ENCODE measurements around the gene EGFL8.

EGFL8 gene

DNA sequence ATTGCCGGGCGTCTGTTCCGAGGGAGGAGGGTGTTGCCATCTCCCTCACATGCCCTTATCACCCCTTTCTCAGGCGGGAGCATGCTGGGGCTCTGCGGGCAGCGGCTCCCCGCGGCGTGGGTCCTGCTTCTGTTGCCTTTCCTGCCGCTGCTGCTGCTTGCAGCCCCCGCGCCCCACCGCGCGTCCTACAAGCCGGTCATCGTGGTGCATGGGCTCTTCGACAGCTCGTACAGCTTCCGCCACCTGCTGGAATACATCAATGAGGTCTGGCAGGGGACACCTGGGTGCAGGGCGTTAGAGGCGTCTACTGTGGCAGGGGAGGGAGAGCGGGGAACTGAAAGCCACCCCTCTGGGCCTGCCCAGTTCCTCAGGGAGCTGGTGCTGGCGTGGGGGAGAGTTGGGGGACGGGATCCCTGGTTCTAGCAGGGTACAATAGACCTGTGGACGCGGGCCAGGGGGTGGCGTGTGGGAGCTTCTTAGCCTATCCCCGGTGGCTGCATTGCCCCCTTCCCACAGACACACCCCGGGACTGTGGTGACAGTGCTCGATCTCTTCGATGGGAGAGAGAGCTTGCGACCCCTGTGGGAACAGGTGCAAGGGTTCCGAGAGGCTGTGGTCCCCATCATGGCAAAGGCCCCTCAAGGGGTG is 9.8 kb upstream of the EGFL8 start:
- Histone ChIP-seq H3K9me3 (ENCODE audit: insufficient read depth, low read depth, low read length) (no peaks in the 10 kb centered on the region), H3K4me3 (ENCODE audit: low read length) (peak overlapping the region; percentile 94), H3K9ac (ENCODE audit: low read depth, low read length) (peak overlapping the region; percentile 92; the same call in 1 of the 2 replicates), H3K36me3 (ENCODE audit: insufficient read depth, low read depth, low read length) (peaks cover 32% of the 10 kb centered on the region), H3K27me3 (ENCODE audit: insufficient read depth, low read length) (peaks cover 33% of the 10 kb centered on the region), H3K4me1 (ENCODE audit: insufficient read depth, low read length) (peaks cover 18% of the 10 kb centered on the region), H3K27ac (ENCODE audit: low read length) (no peak overlapping the region)

DNA sequence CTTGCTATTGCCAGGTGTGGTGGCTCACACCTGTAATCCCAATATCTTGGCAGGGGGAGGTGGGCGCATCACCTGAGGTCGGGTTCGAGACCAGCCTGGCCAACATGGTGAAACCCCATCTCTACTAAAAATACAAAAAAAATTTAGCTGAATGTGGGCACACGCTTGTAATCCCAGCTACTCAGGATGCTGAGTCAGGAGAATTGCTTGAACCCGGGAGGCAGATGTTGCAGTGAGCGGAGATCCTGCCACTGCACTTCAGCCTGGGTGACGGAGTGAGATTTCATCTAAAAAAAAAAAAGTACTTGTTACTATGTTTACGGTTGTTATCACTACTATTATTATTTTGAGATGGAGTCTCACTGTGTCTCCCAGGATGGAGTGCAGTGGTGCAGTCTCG is 7.5 kb upstream of the EGFL8 start:
- Histone ChIP-seq H3K27me3 (ENCODE audit: insufficient read depth, low read length) (peaks cover 14% of the 10 kb centered on the region), H3K9ac (ENCODE audit: low read depth, low read length) (no peak overlapping the region), H3K27ac (ENCODE audit: low read length) (no peak overlapping the region), H3K36me3 (ENCODE audit: insufficient read depth, low read depth, low read length) (peaks cover 32% of the 10 kb centered on the region), H3K9me3 (ENCODE audit: insufficient read depth, low read depth, low read length) (no peaks in the 10 kb centered on the region), H3K4me3 (ENCODE audit: low read length) (no peak overlapping the region), H3K4me1 (ENCODE audit: insufficient read depth, low read length) (peaks cover 13% of the 10 kb centered on the region; the same call in 1 of the 2 replicates)

DNA sequence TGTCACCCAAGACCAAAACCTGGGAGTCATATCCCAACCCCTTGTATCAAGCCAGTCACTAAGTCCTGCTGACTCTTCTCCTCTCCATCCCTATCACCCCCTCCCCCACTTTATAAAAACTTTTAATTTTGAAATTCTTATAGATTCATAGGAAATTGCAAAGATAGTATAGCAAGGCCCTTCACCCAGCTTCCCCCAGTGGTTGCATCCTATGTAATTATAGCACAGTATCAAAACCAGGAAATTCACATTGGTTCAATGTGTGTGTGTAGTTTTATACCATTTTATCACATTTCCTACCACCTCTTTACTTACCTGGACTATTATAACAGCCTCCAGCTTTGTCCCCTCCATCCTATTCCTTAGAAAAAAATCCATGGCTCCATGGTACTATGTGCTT is 6.3 kb upstream of the EGFL8 start:
- Histone ChIP-seq H3K9ac (ENCODE audit: low read depth, low read length) (no peak overlapping the region), H3K4me1 (ENCODE audit: insufficient read depth, low read length) (peaks cover 2% of the 10 kb centered on the region; the same call in 1 of the 2 replicates), H3K27ac (ENCODE audit: low read length) (no peak overlapping the region), H3K4me3 (ENCODE audit: low read length) (no peak overlapping the region), H3K36me3 (ENCODE audit: insufficient read depth, low read depth, low read length) (peaks cover 39% of the 10 kb centered on the region), H3K27me3 (ENCODE audit: insufficient read depth, low read length) (peaks cover 2% of the 10 kb centered on the region; the same call in 1 of the 2 replicates), H3K9me3 (ENCODE audit: insufficient read depth, low read depth, low read length) (no peaks in the 10 kb centered on the region)

DNA sequence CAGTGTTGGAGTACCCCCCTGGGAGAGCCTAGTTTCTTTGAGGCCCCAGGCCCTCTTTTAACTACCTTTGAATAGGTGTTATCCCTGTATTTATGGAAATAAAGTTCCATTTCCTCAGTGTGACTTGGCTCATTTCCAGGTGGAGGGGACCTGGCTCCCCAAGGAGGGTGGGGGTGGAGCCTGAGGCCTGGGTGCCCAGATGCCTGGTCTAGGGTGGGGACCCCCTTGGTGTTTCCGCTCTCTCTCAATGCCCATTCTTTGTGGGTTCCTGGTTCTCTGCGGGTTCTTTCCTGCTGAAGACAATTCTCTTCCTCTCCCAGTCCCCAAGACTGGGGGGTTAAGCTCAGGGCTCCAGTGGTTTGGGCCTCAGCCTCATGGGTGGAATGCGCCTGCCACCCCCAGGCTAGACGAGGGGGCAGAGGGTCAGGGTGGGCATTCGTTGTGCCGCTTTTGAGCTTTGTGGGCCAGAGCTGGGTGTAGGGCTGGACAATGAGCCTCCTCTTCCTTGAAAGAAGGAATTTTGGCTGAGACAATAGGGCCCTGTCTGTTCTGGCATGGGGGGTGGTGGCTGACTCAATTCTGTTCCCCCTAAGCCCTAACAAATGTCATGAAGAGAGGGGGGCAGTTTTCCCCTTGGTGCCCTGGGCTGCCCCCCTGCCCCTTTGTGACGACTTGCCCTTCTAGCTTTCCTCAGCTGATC is 686 bp upstream of the EGFL8 start:
- peaks cover 30% of the 10 kb centered on the region for H3K36me3 ChIP-seq (ENCODE audit: insufficient read depth, low read depth, low read length)
- no peak overlapping the region for H3K9ac ChIP-seq (ENCODE audit: low read depth, low read length)

DNA sequence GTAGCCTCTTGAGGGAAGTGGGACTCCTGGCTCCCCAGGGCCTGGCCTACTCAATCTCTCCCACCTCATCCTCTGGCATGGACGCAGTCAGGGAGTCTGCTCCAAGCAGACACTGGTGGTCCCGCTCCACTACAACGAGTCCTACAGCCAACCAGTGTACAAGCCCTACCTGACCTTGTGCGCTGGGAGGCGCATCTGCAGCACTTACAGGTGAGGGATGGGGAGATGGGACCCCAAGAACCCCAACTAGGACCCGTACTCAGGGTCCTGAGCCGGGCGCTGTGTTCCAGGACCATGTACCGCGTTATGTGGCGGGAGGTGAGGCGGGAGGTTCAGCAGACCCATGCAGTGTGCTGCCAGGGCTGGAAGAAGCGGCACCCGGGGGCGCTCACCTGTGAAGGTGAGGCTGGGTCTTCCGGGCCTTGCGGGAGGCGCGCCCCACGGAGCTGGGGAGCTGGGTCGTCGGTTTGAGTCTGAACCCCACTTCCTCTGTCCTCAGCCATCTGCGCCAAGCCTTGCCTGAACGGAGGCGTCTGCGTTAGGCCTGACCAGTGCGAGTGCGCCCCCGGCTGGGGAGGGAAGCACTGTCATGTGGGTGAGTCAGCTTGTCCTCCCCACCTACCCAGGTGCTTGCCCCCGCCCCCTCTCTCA is 2.1 kb downstream of the EGFL8 start:
- no peak overlapping the region for H3K9ac ChIP-seq (ENCODE audit: low read depth, low read length)
- peaks cover 55% of the 10 kb centered on the region for H3K36me3 ChIP-seq (ENCODE audit: insufficient read depth, low read depth, low read length)
- H3K4me1 ChIP-seq (ENCODE audit: insufficient read depth, low read length) = no peaks in the 10 kb centered on the region
- no peak overlapping the region for H3K27ac ChIP-seq (ENCODE audit: low read length)
- no peak overlapping the region for H3K4me3 ChIP-seq (ENCODE audit: low read length)
- no peaks in the 10 kb centered on the region for H3K9me3 ChIP-seq (ENCODE audit: insufficient read depth, low read depth, low read length)
- no peaks in the 10 kb centered on the region for H3K27me3 ChIP-seq (ENCODE audit: insufficient read depth, low read length)

More for the DNA sequence above, 686 bp upstream of the EGFL8 start:
- Histone ChIP-seq H3K4me1 (ENCODE audit: insufficient read depth, low read length) (no peaks in the 10 kb centered on the region), H3K9me3 (ENCODE audit: insufficient read depth, low read depth, low read length) (no peaks in the 10 kb centered on the region), H3K27me3 (ENCODE audit: insufficient read depth, low read length) (no peaks in the 10 kb centered on the region), H3K4me3 (ENCODE audit: low read length) (no peak overlapping the region), H3K27ac (ENCODE audit: low read length) (no peak overlapping the region)

DNA sequence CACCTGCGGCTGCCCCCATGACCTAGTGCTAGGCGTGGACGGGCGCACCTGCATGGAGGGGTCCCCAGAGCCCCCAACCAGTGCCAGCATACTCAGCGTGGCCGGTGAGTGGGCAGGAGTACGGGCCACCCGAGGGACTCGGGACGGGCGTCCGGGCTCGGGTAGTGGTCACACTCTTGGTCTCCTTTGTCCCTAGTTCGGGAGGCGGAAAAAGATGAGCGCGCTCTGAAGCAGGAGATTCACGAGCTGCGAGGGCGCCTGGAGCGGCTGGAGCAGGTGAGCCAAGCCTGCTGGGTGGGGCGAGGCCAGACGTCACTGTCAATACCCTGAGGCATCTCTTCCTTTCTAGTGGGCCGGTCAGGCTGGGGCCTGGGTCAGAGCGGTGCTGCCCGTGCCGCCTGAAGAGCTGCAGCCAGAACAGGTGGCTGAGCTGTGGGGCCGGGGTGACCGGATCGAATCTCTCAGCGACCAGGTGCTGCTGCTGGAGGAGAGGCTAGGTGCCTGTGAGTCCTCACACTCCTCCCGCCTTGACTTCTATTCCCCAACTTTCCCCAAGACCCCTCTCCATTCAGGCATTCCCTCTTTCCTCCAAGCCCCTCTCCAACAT is 2.9 kb downstream of the EGFL8 start:
- H3K36me3 ChIP-seq (ENCODE audit: insufficient read depth, low read depth, low read length) = peaks cover 56% of the 10 kb centered on the region
- H3K9me3 ChIP-seq (ENCODE audit: insufficient read depth, low read depth, low read length) = no peaks in the 10 kb centered on the region
- H3K27ac ChIP-seq (ENCODE audit: low read length) = no peak overlapping the region
- H3K4me3 ChIP-seq (ENCODE audit: low read length) = no peak overlapping the region
- no peaks in the 10 kb centered on the region for H3K27me3 ChIP-seq (ENCODE audit: insufficient read depth, low read length)
- H3K9ac ChIP-seq (ENCODE audit: low read depth, low read length) = no peak overlapping the region
- H3K4me1 ChIP-seq (ENCODE audit: insufficient read depth, low read length) = no peaks in the 10 kb centered on the region

DNA sequence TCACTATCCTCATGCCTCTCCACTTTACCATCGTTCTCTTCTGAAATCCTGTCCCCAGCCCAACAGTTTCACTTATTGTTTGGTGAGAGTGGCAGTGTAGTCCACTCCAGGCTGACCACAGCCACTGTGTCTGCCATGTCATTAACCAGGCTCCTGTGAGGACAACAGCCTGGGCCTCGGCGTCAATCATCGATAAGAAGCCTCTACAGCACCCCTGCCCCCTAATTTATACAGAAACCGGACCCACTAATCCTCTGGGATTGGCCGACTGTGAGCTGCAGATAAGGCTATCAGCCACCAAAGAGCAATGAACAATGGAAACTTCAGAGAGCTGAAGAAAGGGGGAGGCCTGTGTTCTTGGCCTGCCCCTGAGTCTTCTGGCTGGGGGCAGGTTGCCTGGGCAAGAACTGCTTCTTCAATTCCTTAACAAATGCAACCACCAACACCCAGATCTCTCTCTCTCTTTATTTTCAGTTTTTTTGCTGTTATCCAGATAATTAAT is 3.4 kb downstream of the EGFL8 start:
- peaks cover 51% of the 10 kb centered on the region for H3K36me3 ChIP-seq (ENCODE audit: insufficient read depth, low read depth, low read length)
- H3K4me1 ChIP-seq (ENCODE audit: insufficient read depth, low read length) = no peaks in the 10 kb centered on the region
- H3K4me3 ChIP-seq (ENCODE audit: low read length) = no peak overlapping the region
- no peaks in the 10 kb centered on the region for H3K9me3 ChIP-seq (ENCODE audit: insufficient read depth, low read depth, low read length)
- no peak overlapping the region for H3K9ac ChIP-seq (ENCODE audit: low read depth, low read length)
- H3K27ac ChIP-seq (ENCODE audit: low read length) = no peak overlapping the region
- no peaks in the 10 kb centered on the region for H3K27me3 ChIP-seq (ENCODE audit: insufficient read depth, low read length)

DNA sequence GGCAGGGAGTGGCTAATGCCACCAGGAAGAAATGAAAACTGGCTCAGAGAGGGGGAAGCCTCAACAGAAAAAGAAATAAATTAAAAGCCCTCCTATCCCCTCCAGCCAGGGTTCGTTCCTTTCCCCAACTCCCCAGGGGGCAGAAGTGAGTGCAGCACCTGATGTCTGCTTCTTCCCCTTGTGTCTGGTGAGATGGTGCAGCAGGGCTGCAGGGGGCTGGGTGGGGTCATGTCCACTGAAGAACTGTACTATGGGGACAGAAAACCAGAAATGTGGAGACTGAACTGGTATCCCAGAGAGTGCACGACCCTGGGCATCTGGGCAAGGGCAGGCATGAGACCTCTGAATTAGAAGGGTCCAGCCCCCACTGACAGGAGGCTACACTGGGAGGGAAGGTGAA is 4.0 kb downstream of the EGFL8 start:
- H3K9ac ChIP-seq (ENCODE audit: low read depth, low read length) = no peak overlapping the region
- no peak overlapping the region for H3K27ac ChIP-seq (ENCODE audit: low read length)
- H3K9me3 ChIP-seq (ENCODE audit: insufficient read depth, low read depth, low read length) = no peaks in the 10 kb centered on the region
- H3K27me3 ChIP-seq (ENCODE audit: insufficient read depth, low read length) = no peaks in the 10 kb centered on the region
- no peak overlapping the region for H3K4me3 ChIP-seq (ENCODE audit: low read length)
- no peaks in the 10 kb centered on the region for H3K4me1 ChIP-seq (ENCODE audit: insufficient read depth, low read length)
- H3K36me3 ChIP-seq (ENCODE audit: insufficient read depth, low read depth, low read length) = peaks cover 48% of the 10 kb centered on the region

DNA sequence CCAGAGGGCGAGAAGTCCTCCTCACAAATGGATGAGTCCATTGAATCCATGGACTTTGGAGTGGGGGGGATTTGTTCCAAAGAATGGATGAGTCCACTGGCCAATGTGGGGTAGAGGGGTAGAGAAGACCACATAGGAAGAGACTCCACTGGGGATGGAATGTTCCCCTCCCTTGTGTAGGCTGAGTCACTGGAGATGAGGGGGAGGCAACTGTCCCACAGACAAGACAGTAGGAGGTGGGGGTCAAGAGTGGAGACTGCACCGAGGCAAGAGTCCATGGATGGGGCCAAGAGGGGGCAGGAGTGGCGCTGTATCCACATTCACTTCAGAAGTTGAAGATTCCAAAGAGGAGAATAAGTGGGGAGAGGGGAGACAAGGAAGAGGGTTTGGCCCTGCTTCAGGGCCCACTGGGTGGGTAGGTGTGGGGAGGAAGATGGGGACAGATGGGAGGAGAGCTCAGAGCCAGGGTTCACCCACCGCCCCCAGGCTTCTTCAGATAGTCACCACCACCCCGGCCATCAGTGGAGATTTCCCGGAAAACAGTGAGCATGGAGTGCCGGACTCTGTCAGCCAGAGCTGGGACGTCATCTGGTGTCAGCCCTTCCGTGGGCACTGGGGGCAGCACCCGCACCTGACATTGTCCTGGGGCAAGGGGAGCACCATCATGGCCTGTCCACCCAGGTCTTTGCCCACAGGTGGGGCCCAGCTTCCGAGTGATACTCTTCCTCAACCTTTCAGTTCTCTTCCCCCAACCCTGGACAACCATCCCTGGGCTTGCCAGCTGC is 4.6 kb downstream of the EGFL8 start:
- no peaks in the 10 kb centered on the region for H3K4me1 ChIP-seq (ENCODE audit: insufficient read depth, low read length)
- H3K9ac ChIP-seq (ENCODE audit: low read depth, low read length) = no peak overlapping the region
- H3K4me3 ChIP-seq (ENCODE audit: low read length) = no peak overlapping the region
- no peaks in the 10 kb centered on the region for H3K27me3 ChIP-seq (ENCODE audit: insufficient read depth, low read length)
- H3K9me3 ChIP-seq (ENCODE audit: insufficient read depth, low read depth, low read length) = no peaks in the 10 kb centered on the region
- H3K27ac ChIP-seq (ENCODE audit: low read length) = no peak overlapping the region
- H3K36me3 ChIP-seq (ENCODE audit: insufficient read depth, low read depth, low read length) = peaks cover 48% of the 10 kb centered on the region

DNA sequence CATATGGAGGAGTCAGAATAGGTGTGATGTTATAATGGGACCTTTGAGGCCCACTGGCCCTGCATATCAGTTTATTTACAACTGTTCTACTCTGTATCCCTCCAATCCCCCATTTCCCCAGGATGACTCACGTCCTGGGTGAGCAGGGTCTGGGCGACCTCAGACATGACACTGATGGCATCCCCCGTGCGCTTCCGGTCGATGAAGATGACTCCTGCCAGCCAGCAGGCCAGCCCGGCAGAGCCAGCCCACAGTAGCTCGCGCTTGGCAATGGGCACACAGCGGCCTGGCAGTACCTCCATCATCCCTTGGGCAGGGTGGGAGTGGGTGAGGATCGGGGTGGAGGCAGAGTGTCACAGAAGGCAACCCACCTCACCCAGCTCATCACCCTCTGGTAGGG is 5.9 kb downstream of the EGFL8 start:
- Histone ChIP-seq H3K4me1 (ENCODE audit: insufficient read depth, low read length) (peaks cover 5% of the 10 kb centered on the region), H3K9ac (ENCODE audit: low read depth, low read length) (no peak overlapping the region), H3K36me3 (ENCODE audit: insufficient read depth, low read depth, low read length) (peaks cover 61% of the 10 kb centered on the region), H3K4me3 (ENCODE audit: low read length) (no peak overlapping the region), H3K27me3 (ENCODE audit: insufficient read depth, low read length) (no peaks in the 10 kb centered on the region), H3K27ac (ENCODE audit: low read length) (no peak overlapping the region), H3K9me3 (ENCODE audit: insufficient read depth, low read depth, low read length) (no peaks in the 10 kb centered on the region)

DNA sequence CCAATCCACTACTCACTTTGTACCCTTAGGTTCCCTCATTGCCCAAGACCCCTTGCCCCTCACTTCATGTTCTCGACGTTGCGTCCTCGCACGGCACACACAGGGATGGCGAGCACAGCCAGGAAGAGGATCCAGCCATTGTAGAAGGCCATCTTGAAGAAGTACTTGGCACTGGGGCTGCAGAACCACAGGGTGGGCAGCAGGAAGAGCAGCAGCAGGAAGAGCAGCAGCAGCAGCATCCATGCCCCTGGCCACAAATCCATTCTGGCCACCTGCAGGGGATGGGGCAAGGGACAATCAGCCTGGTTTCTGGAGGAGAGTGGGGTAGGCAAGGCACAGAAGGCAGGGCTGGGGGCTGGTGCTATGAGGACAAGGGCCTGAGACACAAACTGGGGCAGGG is 6.8 kb downstream of the EGFL8 start:
- no peak overlapping the region for H3K9ac ChIP-seq (ENCODE audit: low read depth, low read length)
- no peaks in the 10 kb centered on the region for H3K9me3 ChIP-seq (ENCODE audit: insufficient read depth, low read depth, low read length)
- H3K27ac ChIP-seq (ENCODE audit: low read length) = no peak overlapping the region
- H3K4me1 ChIP-seq (ENCODE audit: insufficient read depth, low read length) = peaks cover 7% of the 10 kb centered on the region
- H3K36me3 ChIP-seq (ENCODE audit: insufficient read depth, low read depth, low read length) = peaks cover 66% of the 10 kb centered on the region
- no peaks in the 10 kb centered on the region for H3K27me3 ChIP-seq (ENCODE audit: insufficient read depth, low read length)
- H3K4me3 ChIP-seq (ENCODE audit: low read length) = no peak overlapping the region
